ENCODE data around the gene C12orf43.

DNA sequence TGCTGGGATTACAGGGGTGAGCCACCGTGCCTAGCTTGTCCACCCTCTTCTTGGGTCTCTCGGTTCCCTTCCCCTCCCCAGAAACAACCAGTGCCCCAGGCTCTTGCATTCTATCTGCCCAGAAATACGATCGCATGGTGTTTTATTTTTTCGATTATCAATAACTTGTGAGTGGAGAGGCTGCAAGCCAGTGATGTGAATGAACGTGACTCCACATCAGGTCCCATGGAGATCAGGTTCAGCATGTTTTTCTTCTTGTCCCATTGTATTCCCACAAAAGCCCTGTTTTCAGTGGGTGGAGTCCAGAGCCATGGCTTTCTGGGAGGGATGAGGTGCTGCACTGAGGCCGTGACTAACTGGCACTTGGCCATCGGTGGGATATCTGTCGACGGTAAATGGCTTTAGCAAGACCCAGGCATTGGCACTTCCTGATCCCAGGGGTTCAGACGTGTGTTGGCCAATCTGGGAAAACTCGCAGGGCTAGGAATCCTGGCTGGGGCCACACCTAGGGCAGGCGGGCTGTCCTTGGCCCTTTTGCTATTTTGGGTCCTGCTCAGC lies 50.7 kb downstream of the C12orf43 start:
- TF ChIP-seq POLR2A (IDR thresholded peaks at IDR 0.05): no peak
- no peak for TF ChIP-seq CTCF (IDR thresholded peaks at IDR 0.05)
- TF ChIP-seq EP300 (IDR thresholded peaks at IDR 0.05): no peak

All from upper lobe of left lung (tissue), 4 donors.